CD14-positive monocyte (primary cell): ENCODE measurements around the gene CTTNBP2. TPM values are rescaled to one million over a fixed set of nuclear protein-coding genes. Genes with fewer than 3 reads are reported as not detected.

Experiments
- DNase-seq, 3 donors: peaks; one replicate each; pipeline ENCODE4 v3.0.0-alpha.2; 2011 to 2022
- H2AFZ ChIP-seq: 2 replicates; pipeline ENCODE4 v1.6.0; 2012; ENCODE audit warnings: mild to moderate bottlenecking, low read depth, low read length, inconsistent platforms; ENCODE audit not compliant: insufficient read depth, poor library complexity, severe bottlenecking
- H3K27ac ChIP-seq, 2 donors: 1 replicate in 1 of 2; 2 replicates in 1 of 2; pipeline ENCODE4 v1.5.1; 2012 to 2013; ENCODE audit warnings: low read length in 2 of 2, control low read depth in 1 of 2, inconsistent platforms in 1 of 2, low read depth in 1 of 2, mild to moderate bottlenecking in 1 of 2
- H3K27me3 ChIP-seq, 2 donors: one replicate each; pipeline versions ENCODE4 v1.6.0 to v1.6.1; 2011 to 2013; ENCODE audit warnings: low read length in 2 of 2; ENCODE audit not compliant: control insufficient read depth in 2 of 2, insufficient read depth in 2 of 2
- H3K36me3 ChIP-seq, 2 donors: replicated peaks in 1 of 2; 1 replicate in 1 of 2; 2 replicates in 1 of 2; pipeline versions ENCODE4 v1.5.1 to v1.6.1; 2012 to 2013; ENCODE audit warnings: low read length in 2 of 2, control low read depth in 1 of 2, inconsistent platforms in 1 of 2, mild to moderate bottlenecking in 1 of 2; ENCODE audit not compliant: insufficient read depth in 2 of 2, control insufficient read depth in 1 of 2
- H3K4me1 ChIP-seq, 2 donors: 1 replicate in 1 of 2; 2 replicates in 1 of 2; pipeline versions ENCODE4 v1.5.1 to v1.6.1; 2012 to 2013; ENCODE audit warnings: low read length in 2 of 2, control low read depth in 1 of 2, inconsistent platforms in 1 of 2, mild to moderate bottlenecking in 1 of 2, moderate library complexity in 1 of 2; ENCODE audit not compliant: insufficient read depth in 2 of 2, control insufficient read depth in 1 of 2
- H3K4me2 ChIP-seq: replicated peaks from 2 replicates; pipeline ENCODE3; 2012; ENCODE audit warnings: low read length, moderate library complexity, mild to moderate bottlenecking; ENCODE audit not compliant: poor library complexity, severe bottlenecking; ENCODE audit errors: extremely low read depth
- H3K4me3 ChIP-seq, 3 experiments: fragments of 200-600 bp in 1 of 3; sonication (generic) in 1 of 3; replicated peaks in 1 of 3; 1 replicate in 2 of 3; 2 replicates in 1 of 3; pipeline ENCODE4 v1.5.1; 2011 to 2013; ENCODE audit warnings: low read length in 3 of 3, mild to moderate bottlenecking in 3 of 3, control low read depth in 2 of 3, low read depth in 2 of 3, inconsistent platforms in 1 of 3, moderate library complexity in 1 of 3
- H3K79me2 ChIP-seq: 2 replicates; pipeline ENCODE4 v1.6.0; 2012; ENCODE audit warnings: mild to moderate bottlenecking, control low read depth, inconsistent platforms, low read length, moderate library complexity; ENCODE audit not compliant: insufficient read depth
- H3K9ac ChIP-seq: 2 replicates; pipeline ENCODE4 v1.6.0; 2017; ENCODE audit warnings: low read length, mild to moderate bottlenecking; ENCODE audit not compliant: insufficient read depth, poor library complexity, severe bottlenecking
- H3K9me3 ChIP-seq, 2 donors: replicated peaks in 1 of 2; 1 replicate in 1 of 2; 2 replicates in 1 of 2; pipeline versions ENCODE4 v1.5.1 to v1.6.1; 2012 to 2013; ENCODE audit warnings: low read length in 2 of 2, control low read depth in 1 of 2; ENCODE audit not compliant: control insufficient read depth in 1 of 2, insufficient read depth in 1 of 2
- H4K20me1 ChIP-seq: 2 replicates; pipeline ENCODE4 v1.6.0; 2012; ENCODE audit warnings: mild to moderate bottlenecking, low read length, control low read depth, moderate library complexity; ENCODE audit not compliant: insufficient read depth
- H3K27ac Mint-ChIP-seq, 7 donors: one replicate each; pipeline ENCODE4 v1.8.0; 2020; ENCODE audit warnings: mild to moderate bottlenecking in 7 of 7, mixed read lengths in 7 of 7, moderate library complexity in 6 of 7, inconsistent platforms in 2 of 7
- H3K27me3 Mint-ChIP-seq, 3 donors: one replicate each; pipeline ENCODE4 v1.8.0; 2021 to 2022; ENCODE audit warnings: low read depth in 3 of 3, mild to moderate bottlenecking in 3 of 3, mixed read lengths in 3 of 3, moderate library complexity in 3 of 3, inconsistent platforms in 1 of 3
- H3K36me3 Mint-ChIP-seq, 2 donors: one replicate each; pipeline ENCODE4 v1.8.0; 2020; ENCODE audit warnings: mixed read lengths in 2 of 2, inconsistent platforms in 1 of 2, mild to moderate bottlenecking in 1 of 2
- H3K4me1 Mint-ChIP-seq: one replicate; pipeline ENCODE4 v1.8.0; 2020; ENCODE audit warnings: mild to moderate bottlenecking, mixed read lengths
- H3K4me3 Mint-ChIP-seq, 2 donors: one replicate each; pipeline ENCODE4 v1.8.0; 2020; ENCODE audit warnings: mild to moderate bottlenecking in 2 of 2, mixed read lengths in 2 of 2, moderate library complexity in 1 of 2
- H3K9me3 Mint-ChIP-seq, 7 donors: one replicate each; pipeline ENCODE4 v1.8.0; 2020 to 2022; ENCODE audit warnings: mixed read lengths in 7 of 7, mild to moderate bottlenecking in 6 of 7, moderate library complexity in 6 of 7, inconsistent platforms in 2 of 7
- CTCF ChIP-seq: fragments of 200-600 bp; IDR thresholded peaks from one replicate; pipeline ENCODE4 v1.8.0; 2022; ENCODE audit warnings: antibody characterized with exemption, mild to moderate bottlenecking
- WGBS: methylation state at CpG from one replicate; pipeline ENCODE4 v1.1.5; 2013; ENCODE audit warnings: missing lambda C conversion rate; ENCODE audit not compliant: insufficient coverage; 5-methylcytosine and 5-hydroxymethylcytosine counted together
- intact Hi-C, 2 donors: fragments of 100-400 bp; cut with micrococcal nuclease; formaldehyde crosslinking; loops; one replicate each; pipeline versions ENCODE4 v1.15.0 to v1.15.1; 2023
- polyA plus RNA-seq, 3 donors: library from polyadenylated mRNA; depleted of rRNA in 1 of 3; unstranded in 2 of 3; stranded (reverse) in 1 of 3; fragments of 300-500 nt in 2 of 3; fragments of >200 nt in 1 of 3; fragmentation: Illumina TruSeq in 2 of 3; gene quantifications; 1 replicate in 2 of 3; 2 replicates in 1 of 3; pipeline ENCODE4 v1.2.3, GENCODE V29; 2012 to 2021

The CTTNBP2 gene
- polyA plus RNA-seq, 3 donors = 0.38 to 1.4 TPM; not detected in 1

DNA sequence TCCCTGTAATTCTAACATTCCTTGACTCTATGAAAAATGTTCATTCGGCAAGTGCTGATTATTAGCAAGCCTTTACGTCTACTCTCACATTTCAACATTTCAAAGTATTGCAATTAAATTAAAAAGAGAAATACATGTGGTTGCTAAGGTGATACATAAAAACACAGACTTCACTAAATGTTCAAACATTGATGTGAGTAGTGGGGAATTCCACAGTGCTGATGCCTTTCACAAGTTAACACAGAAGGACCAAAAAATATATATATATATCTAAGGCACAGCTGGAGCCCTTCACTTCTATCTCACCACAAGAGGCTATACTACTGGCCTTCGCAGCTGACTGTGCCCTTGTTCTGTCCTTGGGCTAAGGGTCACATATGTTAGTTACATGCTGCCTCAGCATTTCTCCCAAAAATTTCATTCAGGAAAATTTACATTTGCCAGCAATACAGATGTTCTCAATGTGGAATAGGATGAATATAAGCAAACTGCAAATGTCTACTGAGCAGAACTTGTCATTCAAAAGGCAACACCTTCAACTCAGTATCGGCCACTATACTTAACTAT is 13.9 kb downstream of the CTTNBP2 start:
- TF ChIP-seq CTCF = no peak
- no peak overlapping the region for H3K9ac ChIP-seq
- H3K4me3 ChIP-seq = no peak overlapping the region
- no peak overlapping the region for H3K4me2 ChIP-seq
- intact Hi-C loops = no loop called here
- no peaks in the 10 kb centered on the region for H3K27me3 ChIP-seq
- no peaks in the 10 kb centered on the region for H3K4me1 ChIP-seq
- no peaks in the 10 kb centered on the region for H3K9me3 ChIP-seq
- H3K4me1 Mint-ChIP-seq = no peaks in the 10 kb centered on the region
- no peaks in the 10 kb centered on the region for H4K20me1 ChIP-seq
- 92% methylated on average over 2 of the region's 4 CpGs for WGBS
- no peaks in the 10 kb centered on the region for H3K36me3 Mint-ChIP-seq
- H2AFZ ChIP-seq = no peak overlapping the region
- peaks cover 0 to 6% (median 0%) of the 10 kb centered on the region in 7 donors for H3K9me3 Mint-ChIP-seq
- no peaks in the 10 kb centered on the region for H3K79me2 ChIP-seq
- no peak overlapping the region for H3K27ac ChIP-seq
- H3K27me3 Mint-ChIP-seq = peaks cover 3 to 10% (median 6%) of the 10 kb centered on the region in 3 donors
- no peak overlapping the region for H3K4me3 Mint-ChIP-seq
- DNase-seq = no peak
- no peaks in the 10 kb centered on the region for H3K36me3 ChIP-seq
- no peak overlapping the region for H3K27ac Mint-ChIP-seq

GRCh38 chr7:117858712-117859111 is 14.5 kb downstream of the CTTNBP2 start:
- H3K4me1 ChIP-seq = no peaks in the 10 kb centered on the region
- TF ChIP-seq CTCF = no peak
- no CpG with 5 or more reads among the region's 3 CpGs for WGBS
- Mint-ChIP-seq H3K27me3 (peaks cover 3 to 10% (median 6%) of the 10 kb centered on the region in 3 donors), H3K36me3 (no peaks in the 10 kb centered on the region), H3K4me3 (no peak overlapping the region), H3K9me3 (peaks cover 0 to 6% (median 0%) of the 10 kb centered on the region in 7 donors), H3K4me1 (no peaks in the 10 kb centered on the region), H3K27ac (no peak overlapping the region)
- no peaks in the 10 kb centered on the region for H3K36me3 ChIP-seq
- no peak overlapping the region for H3K9ac ChIP-seq
- no peak overlapping the region for H3K4me3 ChIP-seq
- H2AFZ ChIP-seq = no peak overlapping the region
- no peaks in the 10 kb centered on the region for H3K79me2 ChIP-seq
- intact Hi-C loops = no loop called here
- H4K20me1 ChIP-seq = no peaks in the 10 kb centered on the region
- no peak overlapping the region for H3K4me2 ChIP-seq
- no peak for DNase-seq
- H3K27me3 ChIP-seq = no peaks in the 10 kb centered on the region
- H3K27ac ChIP-seq = no peak overlapping the region
- H3K9me3 ChIP-seq = no peaks in the 10 kb centered on the region
